ENCODE results near the gene ARPC5L. TPM values are rescaled to one million over a fixed set of nuclear protein-coding genes. Genes with fewer than 3 reads are reported as not detected.
"Not testable (repeated sequence)": the region's sequence is repeated elsewhere in the genome, so short reads cannot be mapped to it uniquely, and the experiment has no call there.

Gene ARPC5L
- total RNA-seq, 1 experiment from 2014 or later = 73.9 TPM

DNA sequence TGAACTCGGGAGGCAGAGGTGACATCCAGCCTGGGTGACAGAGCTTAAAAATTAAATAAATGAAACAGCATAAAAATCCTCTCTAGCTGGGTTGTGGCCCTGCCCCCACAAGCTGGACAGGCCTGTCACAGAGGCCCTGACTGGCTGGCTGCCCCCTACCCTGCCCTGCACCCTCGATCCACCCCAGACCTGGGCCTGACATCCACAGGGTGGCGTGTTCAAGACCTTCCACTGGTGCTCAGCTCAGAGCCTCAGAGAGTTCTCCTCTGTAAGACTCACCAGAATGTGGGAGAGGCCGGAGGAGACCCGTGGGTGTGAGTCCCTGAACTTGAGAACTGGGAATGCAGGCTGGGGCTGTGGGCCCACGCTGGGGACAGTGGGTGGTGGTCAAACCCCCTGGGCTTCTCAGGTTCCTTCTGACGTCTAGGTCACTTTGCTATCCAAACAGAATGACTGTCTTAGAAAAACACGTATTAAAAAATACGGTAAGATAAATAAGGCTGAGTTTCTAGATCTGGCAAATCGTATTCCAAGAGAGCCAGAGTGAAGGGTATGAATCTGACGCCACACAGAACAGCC lies 18.4 kb upstream of the ARPC5L start:
- intact Hi-C loops (cut with micrococcal nuclease; ENCODE audit: unreplicated experiment) = no loop called here
- TF ChIP-seq, protein P1, sequence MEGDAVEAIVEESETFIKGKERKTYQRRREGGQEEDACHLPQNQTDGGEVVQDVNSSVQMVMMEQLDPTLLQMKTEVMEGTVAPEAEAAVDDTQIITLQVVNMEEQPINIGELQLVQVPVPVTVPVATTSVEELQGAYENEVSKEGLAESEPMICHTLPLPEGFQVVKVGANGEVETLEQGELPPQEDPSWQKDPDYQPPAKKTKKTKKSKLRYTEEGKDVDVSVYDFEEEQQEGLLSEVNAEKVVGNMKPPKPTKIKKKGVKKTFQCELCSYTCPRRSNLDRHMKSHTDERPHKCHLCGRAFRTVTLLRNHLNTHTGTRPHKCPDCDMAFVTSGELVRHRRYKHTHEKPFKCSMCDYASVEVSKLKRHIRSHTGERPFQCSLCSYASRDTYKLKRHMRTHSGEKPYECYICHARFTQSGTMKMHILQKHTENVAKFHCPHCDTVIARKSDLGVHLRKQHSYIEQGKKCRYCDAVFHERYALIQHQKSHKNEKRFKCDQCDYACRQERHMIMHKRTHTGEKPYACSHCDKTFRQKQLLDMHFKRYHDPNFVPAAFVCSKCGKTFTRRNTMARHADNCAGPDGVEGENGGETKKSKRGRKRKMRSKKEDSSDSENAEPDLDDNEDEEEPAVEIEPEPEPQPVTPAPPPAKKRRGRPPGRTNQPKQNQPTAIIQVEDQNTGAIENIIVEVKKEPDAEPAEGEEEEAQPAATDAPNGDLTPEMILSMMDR (conservative IDR thresholded peaks at IDR 0.05; ENCODE audit: low read depth, low read length) = no peak
- TF ChIP-seq EZH2 (IDR thresholded peaks at IDR 0.05; ENCODE audit: borderline replicate concordance, low read depth, low read length, poor library complexity, severe bottlenecking) = no peak
- Histone ChIP-seq H3K27ac (ENCODE audit: low read depth, low read length, poor library complexity, severe bottlenecking) (no peak overlapping the region), H3K4me3 (ENCODE audit: low read depth, low read length, poor library complexity, severe bottlenecking) (no peak overlapping the region), H3K4me1 (ENCODE audit: insufficient read depth, low read length, poor library complexity, severe bottlenecking) (no peaks in the 10 kb centered on the region), H3K9me3 (ENCODE audit: low read depth, low read length, poor library complexity, severe bottlenecking) (no peaks in the 10 kb centered on the region), H3K27me3 (replicated peaks; ENCODE audit: insufficient read depth, low read depth, low read length, poor library complexity) (no peaks in the 10 kb centered on the region), H3K36me3 (ENCODE audit: insufficient read depth, low read length, poor library complexity, severe bottlenecking) (no peaks in the 10 kb centered on the region)
- ChIA-PET POLR2A (ENCODE audit: low non-redundant PET) (no interaction called here), CTCF (no interaction called here)
- BruUV-seq (replicated peaks) = no TSS peak
- no peak for DNase-seq (ENCODE audit: low spot score)

DNA sequence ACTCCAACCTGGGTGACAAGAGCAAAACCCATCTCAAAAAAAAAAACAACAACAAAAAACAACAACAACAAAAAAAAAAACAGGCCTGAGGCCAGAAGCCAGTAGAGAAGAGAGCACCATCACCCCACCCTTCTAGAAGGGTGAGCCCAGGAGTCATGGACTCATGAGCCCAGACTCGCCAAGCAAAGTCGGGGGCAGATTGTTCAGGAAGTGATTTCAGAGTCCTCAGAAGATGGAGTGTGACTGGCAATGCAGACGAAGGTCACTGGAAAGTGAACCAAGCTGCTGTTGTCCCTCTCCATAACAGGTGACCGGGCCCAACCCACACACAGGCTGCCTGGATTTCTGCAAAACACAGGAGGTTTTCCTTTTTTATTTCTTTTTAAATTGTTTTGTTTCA lies 17.6 kb upstream of the ARPC5L start:
- H3K27ac ChIP-seq (ENCODE audit: low read depth, low read length, poor library complexity, severe bottlenecking) = no peak overlapping the region
- intact Hi-C loops (cut with micrococcal nuclease; ENCODE audit: unreplicated experiment) = no loop called here
- no peaks in the 10 kb centered on the region for H3K27me3 ChIP-seq (replicated peaks; ENCODE audit: insufficient read depth, low read depth, low read length, poor library complexity)
- no peak overlapping the region for H3K4me3 ChIP-seq (ENCODE audit: low read depth, low read length, poor library complexity, severe bottlenecking)
- no TSS peak for BruUV-seq (replicated peaks)
- ChIA-PET CTCF (interaction anchor here (0.7 kb wide), 1 partner anchor 75 kb away, joined by 3 read pairs; no protein-coding TSS in a partner anchor), POLR2A (ENCODE audit: low non-redundant PET) (no interaction called here)
- no peaks in the 10 kb centered on the region for H3K36me3 ChIP-seq (ENCODE audit: insufficient read depth, low read length, poor library complexity, severe bottlenecking)
- H3K4me1 ChIP-seq (ENCODE audit: insufficient read depth, low read length, poor library complexity, severe bottlenecking) = no peaks in the 10 kb centered on the region
- no peaks in the 10 kb centered on the region for H3K9me3 ChIP-seq (ENCODE audit: low read depth, low read length, poor library complexity, severe bottlenecking)
- no peak for DNase-seq (ENCODE audit: low spot score)
- TF ChIP-seq, protein P1 (conservative IDR thresholded peaks at IDR 0.05; ENCODE audit: low read depth, low read length) = no peak
- no peak for TF ChIP-seq EZH2 (IDR thresholded peaks at IDR 0.05; ENCODE audit: borderline replicate concordance, low read depth, low read length, poor library complexity, severe bottlenecking)

DNA sequence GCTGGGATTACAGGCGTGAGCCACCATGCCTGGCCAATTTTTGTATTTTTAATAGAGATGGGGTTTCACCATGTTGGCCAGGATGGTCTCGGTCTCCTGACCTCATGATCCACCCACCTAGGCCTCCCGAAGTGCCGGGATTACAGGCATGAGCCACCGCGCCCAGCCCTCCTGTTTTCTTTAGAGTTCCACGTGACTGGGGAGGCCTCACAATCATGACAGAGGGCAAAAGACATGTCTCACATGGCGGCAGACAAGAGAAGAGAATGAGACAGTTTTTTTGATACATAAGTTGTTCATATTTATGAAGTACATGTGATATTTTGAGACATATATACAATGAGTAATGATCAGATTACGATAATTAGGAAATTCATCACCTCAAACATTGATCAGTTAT lies 15.5 kb upstream of the ARPC5L start:
- intact Hi-C loops (cut with micrococcal nuclease; ENCODE audit: unreplicated experiment); H3K4me3 ChIP-seq (ENCODE audit: low read depth, low read length, poor library complexity, severe bottlenecking); POLR2A ChIA-PET (ENCODE audit: low non-redundant PET); H3K27ac ChIP-seq (ENCODE audit: low read depth, low read length, poor library complexity, severe bottlenecking); DNase-seq (ENCODE audit: low spot score); H3K27me3 ChIP-seq (replicated peaks; ENCODE audit: insufficient read depth, low read depth, low read length, poor library complexity); BruUV-seq (replicated peaks); H3K4me1 ChIP-seq (ENCODE audit: insufficient read depth, low read length, poor library complexity, severe bottlenecking); H3K36me3 ChIP-seq (ENCODE audit: insufficient read depth, low read length, poor library complexity, severe bottlenecking); H3K9me3 ChIP-seq (ENCODE audit: low read depth, low read length, poor library complexity, severe bottlenecking): not testable (repeated sequence)
- CTCF ChIA-PET = interaction anchor here (0.6 kb wide), 1 partner anchor 8 kb away, joined by 3 read pairs; no protein-coding TSS in a partner anchor

DNA sequence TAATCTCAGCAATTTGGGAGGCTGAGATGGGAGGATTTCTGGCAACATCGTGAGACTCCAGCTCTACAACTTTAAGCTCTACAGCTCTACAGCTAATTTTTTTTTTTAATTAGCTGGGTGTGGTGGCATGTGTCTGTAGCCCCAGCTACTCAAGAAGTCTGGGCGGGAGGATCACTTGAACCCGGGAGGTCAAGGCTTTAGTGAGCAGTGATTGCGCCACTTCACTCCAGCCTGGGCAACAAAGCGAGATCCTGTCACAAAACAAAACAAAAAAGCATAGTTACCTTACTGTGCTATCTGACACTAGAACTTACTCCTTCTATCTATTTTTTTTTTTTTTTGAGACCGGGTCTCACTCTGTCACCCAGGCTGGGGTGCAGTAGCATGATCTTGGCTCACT lies 15.0 kb upstream of the ARPC5L start:
- H3K36me3 ChIP-seq (ENCODE audit: insufficient read depth, low read length, poor library complexity, severe bottlenecking) = no peaks in the 10 kb centered on the region
- intact Hi-C loops (cut with micrococcal nuclease; ENCODE audit: unreplicated experiment) = no loop called here
- BruUV-seq (replicated peaks) = no TSS peak
- ChIA-PET POLR2A (ENCODE audit: low non-redundant PET) (no interaction called here), CTCF (no interaction called here)
- TF ChIP-seq, protein P1 (conservative IDR thresholded peaks at IDR 0.05; ENCODE audit: low read depth, low read length) = no peak
- TF ChIP-seq EZH2 (IDR thresholded peaks at IDR 0.05; ENCODE audit: borderline replicate concordance, low read depth, low read length, poor library complexity, severe bottlenecking) = no peak
- H3K4me1 ChIP-seq (ENCODE audit: insufficient read depth, low read length, poor library complexity, severe bottlenecking) = no peaks in the 10 kb centered on the region
- no peak overlapping the region for H3K27ac ChIP-seq (ENCODE audit: low read depth, low read length, poor library complexity, severe bottlenecking)
- DNase-seq (ENCODE audit: low spot score) = no peak
- no peaks in the 10 kb centered on the region for H3K9me3 ChIP-seq (ENCODE audit: low read depth, low read length, poor library complexity, severe bottlenecking)
- no peaks in the 10 kb centered on the region for H3K27me3 ChIP-seq (replicated peaks; ENCODE audit: insufficient read depth, low read depth, low read length, poor library complexity)
- H3K4me3 ChIP-seq (ENCODE audit: low read depth, low read length, poor library complexity, severe bottlenecking) = no peak overlapping the region
